ENCODE measurements around the gene CMTM2. TPM values are rescaled to one million over a fixed set of nuclear protein-coding genes. Genes with fewer than 3 reads are reported as not detected.
A peak's percentile ranks its signal among the peaks of the same experiment; 100 is the strongest.

The CMTM2 gene
- total and polyA plus RNA-seq, 7 experiments from 2014 or later: 0.58 to 1.8 (median 0.81) TPM; not detected in 4

DNA sequence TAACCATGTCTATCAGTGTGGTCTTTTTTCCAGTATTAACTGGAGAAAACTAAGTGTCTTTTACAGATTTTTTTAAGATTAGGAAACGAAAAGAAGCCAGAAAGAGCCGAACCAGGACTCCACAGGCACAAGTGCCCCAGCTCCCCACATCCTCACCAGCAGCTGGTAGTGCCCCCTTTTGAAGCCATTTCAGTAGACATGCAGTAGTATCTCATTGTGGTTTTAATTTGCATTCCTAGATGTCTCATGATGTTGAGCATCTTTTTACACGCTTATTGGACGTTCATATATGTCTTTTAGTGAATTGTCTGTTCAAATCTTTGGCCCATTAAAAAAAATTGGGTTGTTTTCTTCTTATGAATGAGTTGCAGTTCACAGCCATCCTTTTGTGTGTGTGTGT is 20.5 kb downstream of the CMTM2 start:
- peak overlapping the region in 4 of 10 donors; percentile 2 to 48 (median 23) for H3K4me3 Mint-ChIP-seq
- H3K27me3 Mint-ChIP-seq: peaks cover 0 to 3% (median 0%) of the 10 kb centered on the region in 5 donors
- H3K36me3 ChIP-seq (ENCODE audit: control insufficient read depth in 2 of 3, insufficient read depth in 3 of 3, low read length in 3 of 3): no peaks in the 10 kb centered on the region
- peaks cover 9 to 22% of the 10 kb centered on the region in 2 donors for H3K4me1 ChIP-seq (ENCODE audit: control insufficient read depth in 2 of 2, insufficient read depth in 2 of 2, low read length in 2 of 2)
- ATAC-seq (no peak), DNase-seq (peak in 3 of 9 donors; percentile 36 to 51 (median 42))
- no peaks in the 10 kb centered on the region for H3K27me3 ChIP-seq (ENCODE audit: control insufficient read depth in 2 of 2, insufficient read depth in 2 of 2, low read length in 2 of 2)
- ChIA-PET POLR2A (interaction anchor here (1.1 to 1.9 kb wide), 2 partner anchors 9 to 47 kb away, joined by 9 to 11 read pairs; partner anchors contain the start of gene CKLF), CTCF (interaction anchor here (0.7 to 1.4 kb wide), 4 partner anchors 9 to 753 kb away, joined by 3 to 7 read pairs (median 4); no protein-coding TSS in a partner anchor)
- H3K4me3 ChIP-seq (ENCODE audit: low read length): no peak overlapping the region
- peak overlapping the region; percentile 6 to 84 (median 63) for H3K27ac Mint-ChIP-seq
- H3K9me3 Mint-ChIP-seq: peaks cover 0 to 14% (median 4%) of the 10 kb centered on the region in 11 donors
- peaks cover 28 to 61% (median 47%) of the 10 kb centered on the region in 7 donors for H3K4me1 Mint-ChIP-seq
- intact Hi-C loops (cut with micrococcal nuclease): loop anchor here in 1 of 2 donors (1.0 kb wide), 1 partner anchor 10 kb away; no protein-coding TSS in a partner anchor
- H3K27ac ChIP-seq (ENCODE audit: low read depth, low read length): no peak overlapping the region
- H3K9me3 ChIP-seq (ENCODE audit: control insufficient read depth in 2 of 3, low read length in 3 of 3): peaks cover 0 to 12% (median 0%) of the 10 kb centered on the region in 3 experiments
- peaks cover 0 to 15% (median 5%) of the 10 kb centered on the region in 5 donors for H3K36me3 Mint-ChIP-seq

DNA sequence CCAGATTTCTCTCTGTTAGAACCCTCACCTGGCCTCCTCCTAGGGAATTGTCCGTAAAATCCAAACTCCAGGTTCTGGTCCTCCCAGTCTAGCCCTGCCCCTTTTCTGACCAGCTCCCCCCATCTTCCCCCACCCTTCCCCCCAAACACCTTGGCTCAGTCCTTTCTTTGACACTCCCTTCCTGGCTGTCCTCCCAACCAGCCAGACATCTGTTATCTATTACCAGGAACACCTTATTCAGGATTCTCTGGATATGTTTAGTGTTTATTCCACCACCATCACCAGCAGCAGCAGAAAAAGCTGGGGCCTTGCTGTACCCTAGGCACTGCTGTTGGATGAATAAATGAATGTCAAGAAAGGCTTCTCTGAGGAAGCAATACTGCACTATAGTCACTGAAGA is 21.2 kb downstream of the CMTM2 start:
- H3K36me3 ChIP-seq (ENCODE audit: control insufficient read depth in 2 of 3, insufficient read depth in 3 of 3, low read length in 3 of 3): peaks cover 0 to 3% (median 0%) of the 10 kb centered on the region in 3 experiments
- no peaks in the 10 kb centered on the region for H3K27me3 ChIP-seq (ENCODE audit: control insufficient read depth in 2 of 2, insufficient read depth in 2 of 2, low read length in 2 of 2)
- Mint-ChIP-seq H3K27me3 (peaks cover 0 to 3% (median 0%) of the 10 kb centered on the region in 5 donors), H3K9me3 (peaks cover 0 to 14% (median 4%) of the 10 kb centered on the region in 11 donors), H3K4me1 (peaks cover 28 to 56% (median 47%) of the 10 kb centered on the region in 7 donors), H3K36me3 (peaks cover 0 to 15% (median 5%) of the 10 kb centered on the region in 5 donors), H3K4me3 (peak overlapping the region in 2 of 10 donors; percentile 9 to 10), H3K27ac (peak overlapping the region in 5 of 9 donors; percentile 17 to 77 (median 68))
- CTCF ChIA-PET: interaction anchor here (1.0 kb wide), 1 partner anchor 10 kb away, joined by 5 read pairs; no protein-coding TSS in a partner anchor
- H3K4me3 ChIP-seq (ENCODE audit: low read length): no peak overlapping the region
- no peak for ATAC-seq
- peaks cover 0 to 12% (median 0%) of the 10 kb centered on the region in 3 experiments for H3K9me3 ChIP-seq (ENCODE audit: control insufficient read depth in 2 of 3, low read length in 3 of 3)
- intact Hi-C loops (cut with micrococcal nuclease): no loop called here
- H3K4me1 ChIP-seq (ENCODE audit: control insufficient read depth in 2 of 2, insufficient read depth in 2 of 2, low read length in 2 of 2): peaks cover 9 to 22% of the 10 kb centered on the region in 2 donors
- DNase-seq: no peak
- POLR2A ChIA-PET: no interaction called here
- H3K27ac ChIP-seq (ENCODE audit: low read depth, low read length): no peak overlapping the region

DNA sequence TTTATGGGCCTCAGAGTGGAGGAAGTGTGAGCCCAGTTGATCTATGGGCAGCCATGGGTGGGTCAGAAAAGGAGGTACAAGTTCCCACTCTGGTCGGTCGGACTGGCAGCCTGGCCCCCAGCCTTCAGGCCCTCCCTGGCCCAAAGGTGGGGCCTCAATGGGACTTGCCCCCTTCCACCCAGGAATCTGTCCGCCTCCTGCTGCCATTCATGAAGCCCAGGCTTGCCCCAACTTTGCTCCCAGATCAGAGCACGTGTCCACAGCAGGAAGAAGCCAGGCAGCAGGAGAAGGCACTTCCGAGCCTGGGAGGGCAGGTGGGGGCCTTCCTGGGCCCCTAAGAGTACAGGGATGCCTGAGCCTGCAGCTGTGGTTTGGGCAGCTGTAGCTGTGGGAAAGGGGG is 22.2 kb downstream of the CMTM2 start:
- Mint-ChIP-seq H3K9me3 (peaks cover 0 to 14% (median 4%) of the 10 kb centered on the region in 11 donors), H3K27ac (peak overlapping the region in 2 of 9 donors; percentile 28 to 68), H3K27me3 (peaks cover 0 to 3% (median 0%) of the 10 kb centered on the region in 5 donors), H3K36me3 (peaks cover 0 to 20% (median 5%) of the 10 kb centered on the region in 5 donors), H3K4me3 (no peak overlapping the region), H3K4me1 (peaks cover 33 to 58% (median 55%) of the 10 kb centered on the region in 7 donors)
- peaks cover 0 to 3% (median 0%) of the 10 kb centered on the region in 3 experiments for H3K36me3 ChIP-seq (ENCODE audit: control insufficient read depth in 2 of 3, insufficient read depth in 3 of 3, low read length in 3 of 3)
- H3K27ac ChIP-seq (ENCODE audit: low read depth, low read length): no peak overlapping the region
- no peaks in the 10 kb centered on the region for H3K27me3 ChIP-seq (ENCODE audit: control insufficient read depth in 2 of 2, insufficient read depth in 2 of 2, low read length in 2 of 2)
- ChIA-PET CTCF (interaction anchor here (1.0 to 1.6 kb wide), 4 partner anchors 9 to 151 kb away, joined by 3 to 5 read pairs (median 4); no protein-coding TSS in a partner anchor), POLR2A (interaction anchor here (0.6 to 0.7 kb wide), 2 partner anchors 11 to 13 kb away, joined by 3 to 4 read pairs; no protein-coding TSS in a partner anchor)
- no peak for ATAC-seq
- H3K9me3 ChIP-seq (ENCODE audit: control insufficient read depth in 2 of 3, low read length in 3 of 3): peaks cover 0 to 12% (median 0%) of the 10 kb centered on the region in 3 experiments
- DNase-seq: no peak
- H3K4me1 ChIP-seq (ENCODE audit: control insufficient read depth in 2 of 2, insufficient read depth in 2 of 2, low read length in 2 of 2): peaks cover 19 to 31% of the 10 kb centered on the region in 2 donors
- no peak overlapping the region for H3K4me3 ChIP-seq (ENCODE audit: low read length)
- intact Hi-C loops (cut with micrococcal nuclease): no loop called here

DNA sequence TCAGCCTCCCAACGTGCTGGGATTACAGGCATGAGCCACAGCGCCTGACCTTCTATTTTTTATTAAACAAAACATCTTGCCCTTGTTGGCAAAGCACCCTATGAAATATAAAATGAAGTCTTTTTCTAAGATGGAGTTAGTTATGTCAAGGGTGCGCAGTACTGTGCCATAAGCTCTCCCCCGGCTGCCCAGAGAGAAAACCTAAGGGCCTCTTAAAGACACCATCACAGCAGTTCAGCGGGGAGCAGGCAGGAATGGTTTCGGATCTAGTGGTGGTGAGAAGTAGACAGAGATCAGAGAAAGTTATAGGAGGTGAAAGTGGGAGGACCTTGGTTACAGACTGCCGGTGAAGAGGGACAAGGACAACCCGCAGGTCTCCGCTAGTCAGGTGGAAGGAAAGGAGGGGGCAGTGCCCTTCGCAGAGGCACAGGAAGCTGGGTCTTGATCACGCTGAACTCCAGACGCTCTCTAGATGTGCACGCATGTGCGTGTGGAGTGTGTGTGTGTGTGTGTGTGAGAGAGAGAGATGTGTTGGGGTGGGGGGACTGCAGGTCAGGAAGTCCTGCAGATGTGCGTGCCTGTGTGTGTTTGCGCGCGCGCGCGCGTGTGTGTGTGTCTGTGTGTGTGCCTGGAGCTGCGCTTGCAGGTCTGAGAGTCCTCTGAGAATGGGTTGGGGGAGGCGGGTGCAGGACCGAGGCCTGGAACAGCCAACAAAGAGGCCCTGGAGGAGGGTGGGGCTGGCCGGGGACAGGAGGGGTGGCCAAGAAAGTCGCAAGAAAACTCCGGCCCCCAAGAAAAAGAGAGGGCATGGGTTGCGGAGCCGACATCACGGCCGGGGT is 24.5 kb downstream of the CMTM2 start:
- H3K27ac Mint-ChIP-seq: peak overlapping the region; percentile 89 to 98 (median 94)
- ChIA-PET POLR2A (interaction anchor here (0.5 to 3.2 kb wide), 19 partner anchors 9 to 344 kb away, joined by 3 to 28 read pairs (median 4); partner anchors contain the start of genes CKLF, DYNC1LI2 and NAE1), CTCF (interaction anchor here (0.8 to 2.3 kb wide), 11 partner anchors 9 to 199 kb away, joined by 3 to 11 read pairs (median 3); partner anchors contain the start of gene CKLF)
- H3K9me3 ChIP-seq (ENCODE audit: control insufficient read depth in 2 of 3, low read length in 3 of 3): peaks cover 0 to 12% (median 0%) of the 10 kb centered on the region in 3 experiments
- H3K36me3 ChIP-seq (ENCODE audit: control insufficient read depth in 2 of 3, insufficient read depth in 3 of 3, low read length in 3 of 3): peaks cover 0 to 4% (median 0%) of the 10 kb centered on the region in 3 experiments
- H3K4me1 ChIP-seq (ENCODE audit: control insufficient read depth in 2 of 2, insufficient read depth in 2 of 2, low read length in 2 of 2): peaks cover 33 to 34% of the 10 kb centered on the region in 2 donors
- peak overlapping the region; percentile 80 to 99 (median 96) for H3K4me3 Mint-ChIP-seq
- no peaks in the 10 kb centered on the region for H3K27me3 ChIP-seq (ENCODE audit: control insufficient read depth in 2 of 2, insufficient read depth in 2 of 2, low read length in 2 of 2)
- H3K27me3 Mint-ChIP-seq: peaks cover 0 to 3% (median 0%) of the 10 kb centered on the region in 5 donors
- ATAC-seq: peak; percentile 77
- intact Hi-C loops (cut with micrococcal nuclease): loop anchor here (1.0 to 2.0 kb wide), 9 partner anchors 13 to 197 kb away; partner anchors contain the start of gene CKLF (in 2 of the 2)
- H3K4me1 Mint-ChIP-seq: peaks cover 32 to 62% (median 59%) of the 10 kb centered on the region in 7 donors
- peak overlapping the region; percentile 74 for H3K27ac ChIP-seq (ENCODE audit: low read depth, low read length)
- H3K36me3 Mint-ChIP-seq: peaks cover 0 to 23% (median 5%) of the 10 kb centered on the region in 5 donors
- peak overlapping the region; percentile 87 for H3K4me3 ChIP-seq (ENCODE audit: low read length)
- H3K9me3 Mint-ChIP-seq: peaks cover 0 to 14% (median 4%) of the 10 kb centered on the region in 11 donors
- peak; percentile 42 to 88 (median 84) for DNase-seq

DNA sequence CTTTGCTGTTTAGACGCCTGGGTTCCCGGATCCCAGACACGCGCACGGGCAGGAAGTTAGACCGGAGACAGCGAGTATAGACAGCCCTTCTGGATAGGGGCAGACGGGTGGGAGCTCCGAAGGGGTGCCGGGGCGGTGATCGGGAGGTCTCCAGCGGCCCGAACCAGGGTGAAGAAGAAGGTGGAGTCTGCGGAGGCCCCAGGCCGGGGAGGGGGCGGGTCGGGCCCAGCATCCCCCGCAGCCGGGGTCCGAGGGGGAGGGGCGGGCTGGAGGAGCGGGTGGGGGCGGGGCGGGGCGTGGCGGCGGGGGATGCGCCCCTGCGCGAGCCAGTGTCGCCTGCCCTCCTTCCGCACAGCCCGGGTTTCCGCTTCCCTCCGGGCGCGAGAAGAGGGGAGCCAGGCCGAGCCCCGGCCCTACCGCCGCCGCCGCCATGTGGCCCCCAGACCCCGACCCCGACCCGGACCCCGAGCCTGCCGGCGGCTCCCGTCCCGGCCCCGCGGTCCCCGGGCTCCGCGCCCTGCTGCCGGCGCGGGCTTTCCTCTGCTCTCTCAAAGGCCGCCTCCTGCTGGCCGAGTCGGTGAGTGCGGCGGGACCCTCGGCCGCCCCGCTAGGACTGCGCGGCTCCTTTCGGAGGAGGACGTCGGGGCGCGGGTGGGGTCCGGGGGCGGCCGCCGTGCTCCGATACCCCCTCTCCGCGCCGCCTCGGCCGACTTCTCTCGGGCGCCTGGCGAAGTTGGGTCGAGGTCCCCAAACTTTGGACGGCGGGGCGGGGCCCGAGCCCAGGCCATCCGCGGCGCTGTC is 25.3 kb downstream of the CMTM2 start, which contains the start of gene CMTM3:
Gene CMTM3 (plus strand): TSS at position 329 of the 801 bp plus-strand sequence. CDS start 102 bp downstream, at position 431.
- Histone ChIP-seq H3K4me3 (ENCODE audit: low read length) (peak within 1 kb of the TSS; percentile 87), H3K4me1 (ENCODE audit: control insufficient read depth in 2 of 2, insufficient read depth in 2 of 2, low read length in 2 of 2) (peaks cover 30 to 36% of the 10 kb centered on the region in 2 donors), H3K36me3 (ENCODE audit: control insufficient read depth in 2 of 3, insufficient read depth in 3 of 3, low read length in 3 of 3) (peaks cover 0 to 13% (median 0%) of the 10 kb centered on the region in 3 experiments), H3K27ac (ENCODE audit: low read depth, low read length) (peak within 1 kb of the TSS; percentile 74), H3K27me3 (ENCODE audit: control insufficient read depth in 2 of 2, insufficient read depth in 2 of 2, low read length in 2 of 2) (no peaks in the 10 kb centered on the region), H3K9me3 (ENCODE audit: control insufficient read depth in 2 of 3, low read length in 3 of 3) (peaks cover 0 to 12% (median 0%) of the 10 kb centered on the region in 3 experiments)
- Mint-ChIP-seq H3K27ac (peak within 1 kb of the TSS; percentile 89 to 98 (median 94)), H3K9me3 (peaks cover 0 to 14% (median 4%) of the 10 kb centered on the region in 11 donors), H3K36me3 (peaks cover 0 to 24% (median 5%) of the 10 kb centered on the region in 5 donors), H3K4me3 (peak within 1 kb of the TSS; percentile 80 to 99 (median 96)), H3K4me1 (peaks cover 31 to 58% (median 55%) of the 10 kb centered on the region in 7 donors), H3K27me3 (peaks cover 0 to 3% (median 0%) of the 10 kb centered on the region in 5 donors)
- intact Hi-C loops (cut with micrococcal nuclease): loop anchor here (1.0 to 5.0 kb wide), 13 partner anchors 14 to 276 kb away; partner anchors contain the start of genes CKLF (in 2 of the 2), CMTM4 (in 1 of the 2), DYNC1LI2 (in 1 of the 2) and PDP2 (in 1 of the 2)
- DNase-seq: peak; percentile 57 to 84 (median 75)
- ATAC-seq: peak; percentile 77
- ChIA-PET POLR2A (interaction anchor here (0.6 to 3.2 kb wide), 16 partner anchors 15 to 226 kb away, joined by 3 to 28 read pairs (median 5); partner anchors contain the start of genes CKLF, DYNC1LI2 and NAE1), CTCF (interaction anchor here (0.6 to 2.3 kb wide), 11 partner anchors 10 to 200 kb away, joined by 3 to 11 read pairs (median 4); partner anchors contain the start of gene CKLF)

All from naive thymus-derived CD4-positive, alpha-beta T cell (primary cell).